SU-DHL-6 (cell line): Measurements from ENCODE around the gene COL27A1.

Experiments used
- CTCF ChIP-seq: fragments of 200-600 bp; sonication (generic); IDR thresholded peaks from one replicate; pipeline ENCODE4 v1.5.1; 2017; ENCODE audit warnings: antibody characterized with exemption, mild to moderate bottlenecking, low read length, moderate library complexity; ENCODE audit not compliant: insufficient read depth, poor library complexity, severe bottlenecking
- EZH2phosphoT487 ChIP-seq: fragments of 200-600 bp; sonication (generic), shearing (Covaris generic); conservative IDR thresholded peaks from 2 replicates; pipeline ENCODE4 v1.6.1; 2018; ENCODE audit warnings: mild to moderate bottlenecking, antibody characterized with exemption, low read length, moderate library complexity, mixed read lengths

GRCh38 chr9:114276908-114277821 is 121.8 kb downstream of the COL27A1 start:
- TF ChIP-seq CTCF (no peak), EZH2phosphoT487 (no peak)
